Stimulated activated CD8-positive, alpha-beta memory T cell treated with anti-CD3 and anti-CD28 coated beads, Interleukin-7, amount 100 ng/mL, for 1 hour (primary cell): ENCODE results near the gene RABL6.
"Not testable (repeated sequence)": the region's sequence is repeated elsewhere in the genome, so short reads cannot be mapped to it uniquely, and the experiment has no call there.

ENCODE experiments used
- DNase-seq, 2 donors: peaks; one replicate each; pipeline ENCODE4 v3.0.0-alpha.2; 2020; ENCODE audit warnings: low read depth in 2 of 2

The RABL6 gene, protein sequence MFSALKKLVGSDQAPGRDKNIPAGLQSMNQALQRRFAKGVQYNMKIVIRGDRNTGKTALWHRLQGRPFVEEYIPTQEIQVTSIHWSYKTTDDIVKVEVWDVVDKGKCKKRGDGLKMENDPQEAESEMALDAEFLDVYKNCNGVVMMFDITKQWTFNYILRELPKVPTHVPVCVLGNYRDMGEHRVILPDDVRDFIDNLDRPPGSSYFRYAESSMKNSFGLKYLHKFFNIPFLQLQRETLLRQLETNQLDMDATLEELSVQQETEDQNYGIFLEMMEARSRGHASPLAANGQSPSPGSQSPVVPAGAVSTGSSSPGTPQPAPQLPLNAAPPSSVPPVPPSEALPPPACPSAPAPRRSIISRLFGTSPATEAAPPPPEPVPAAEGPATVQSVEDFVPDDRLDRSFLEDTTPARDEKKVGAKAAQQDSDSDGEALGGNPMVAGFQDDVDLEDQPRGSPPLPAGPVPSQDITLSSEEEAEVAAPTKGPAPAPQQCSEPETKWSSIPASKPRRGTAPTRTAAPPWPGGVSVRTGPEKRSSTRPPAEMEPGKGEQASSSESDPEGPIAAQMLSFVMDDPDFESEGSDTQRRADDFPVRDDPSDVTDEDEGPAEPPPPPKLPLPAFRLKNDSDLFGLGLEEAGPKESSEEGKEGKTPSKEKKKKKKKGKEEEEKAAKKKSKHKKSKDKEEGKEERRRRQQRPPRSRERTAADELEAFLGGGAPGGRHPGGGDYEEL

GRCh38 chr9:136807281-136808074 lies at the start of gene RABL6:
RABL6 (plus strand) TSS chr9:136807948; CDS start chr9:136808197, 249 bp downstream.
- DNase-seq: peak; percentile 64 to 68

GRCh38 chr9:136759001-136759400 lies 48.7 kb upstream of the RABL6 start:
- no peak for DNase-seq

DNA sequence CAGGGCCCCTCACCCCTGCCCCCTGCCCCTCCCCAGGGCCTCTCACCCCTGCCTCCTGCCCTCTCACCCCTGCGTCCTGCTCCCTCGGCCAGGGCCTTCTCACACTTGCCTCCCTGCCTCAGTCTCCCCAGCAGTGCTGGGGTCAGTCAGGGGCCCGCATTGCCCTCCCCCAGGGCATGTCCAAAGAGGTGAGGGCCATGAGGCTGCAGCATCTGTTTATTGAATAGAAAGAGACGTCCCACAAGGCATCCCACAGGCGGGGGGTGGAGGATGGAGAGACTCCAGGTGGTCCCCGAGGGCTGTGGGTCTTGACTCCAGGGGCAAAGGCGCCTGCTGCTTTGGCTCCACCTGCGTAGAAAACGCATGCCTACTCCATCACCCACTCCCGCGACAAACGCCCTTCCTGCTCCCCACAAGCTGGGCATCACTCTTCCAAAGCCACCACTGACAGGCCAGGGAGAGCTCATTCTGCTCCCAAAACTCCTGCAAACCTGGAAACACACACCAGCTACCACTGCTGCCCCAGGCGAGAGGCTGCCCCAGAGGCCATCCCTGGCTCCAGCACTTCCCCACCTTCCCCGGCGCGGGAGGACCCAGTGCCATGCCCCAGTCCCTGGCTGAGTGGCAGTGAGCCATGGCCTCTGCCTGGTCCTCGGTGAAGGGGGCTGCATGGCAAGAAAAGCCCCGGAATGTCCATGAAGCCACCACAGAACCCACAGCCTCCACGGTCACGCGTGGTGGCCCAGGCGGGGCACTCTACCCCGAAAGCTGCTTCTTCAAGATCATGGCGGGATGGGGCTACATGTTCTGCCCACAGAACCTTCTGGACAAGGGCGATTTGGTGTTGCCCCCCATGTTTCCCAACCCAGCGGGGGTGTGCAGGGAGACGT lies 48.1 kb upstream of the RABL6 start:
- no peak for DNase-seq

DNA sequence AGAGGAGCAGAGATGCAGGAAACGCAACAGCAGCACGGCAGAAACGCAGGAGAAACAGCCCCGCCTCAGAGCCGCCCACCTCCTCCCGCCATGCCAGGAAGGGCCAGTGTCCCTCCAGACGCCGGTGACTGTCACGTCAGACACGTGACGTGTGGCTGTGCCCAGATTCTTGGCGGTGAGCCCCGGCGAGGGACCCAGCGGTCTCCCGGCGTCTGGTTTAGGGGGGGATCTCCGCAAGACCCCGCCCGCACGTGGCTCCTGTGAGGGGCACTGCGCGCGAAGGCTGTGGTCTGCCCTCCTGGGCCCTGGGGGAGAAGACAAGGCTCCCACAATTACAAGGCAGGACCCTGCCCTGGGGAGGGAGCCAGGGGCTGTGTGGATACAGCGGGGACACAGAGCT lies 47.3 kb upstream of the RABL6 start:
- no peak for DNase-seq

DNA sequence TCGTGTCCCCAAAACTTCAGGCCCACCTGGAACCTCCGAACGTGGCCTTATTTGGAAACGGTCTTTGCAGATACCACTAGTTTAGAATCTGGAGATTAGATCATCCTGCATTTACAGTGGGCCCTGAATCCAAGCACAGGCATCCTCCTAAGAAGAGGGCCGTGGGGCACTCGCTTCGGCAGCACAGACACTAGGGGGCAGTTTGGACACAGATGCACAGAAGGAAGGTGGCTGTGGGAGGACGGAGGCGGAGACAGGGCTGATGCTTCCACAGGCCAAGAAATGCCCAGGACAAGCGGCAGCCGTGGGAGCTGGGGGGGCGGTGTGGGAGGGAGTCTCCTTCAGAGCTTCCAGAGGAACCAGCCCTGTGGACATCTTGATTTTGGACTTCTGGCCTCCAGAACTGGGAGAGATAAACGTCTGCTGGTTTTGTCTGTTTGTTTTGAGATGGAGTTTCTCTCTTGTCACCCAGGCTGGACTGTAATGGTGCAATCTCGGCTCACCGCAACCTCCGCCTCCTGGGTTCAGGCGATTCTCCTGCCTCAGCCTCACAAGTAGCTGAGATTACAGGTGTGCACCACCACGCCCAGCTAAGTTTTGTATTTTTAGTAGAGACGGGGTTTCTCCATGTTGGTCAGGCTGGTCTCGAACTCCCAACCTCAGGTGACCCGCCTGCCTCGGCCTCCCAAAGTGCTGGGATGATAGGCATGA lies 46.8 kb upstream of the RABL6 start:
- DNase-seq: not testable (repeated sequence)

DNA sequence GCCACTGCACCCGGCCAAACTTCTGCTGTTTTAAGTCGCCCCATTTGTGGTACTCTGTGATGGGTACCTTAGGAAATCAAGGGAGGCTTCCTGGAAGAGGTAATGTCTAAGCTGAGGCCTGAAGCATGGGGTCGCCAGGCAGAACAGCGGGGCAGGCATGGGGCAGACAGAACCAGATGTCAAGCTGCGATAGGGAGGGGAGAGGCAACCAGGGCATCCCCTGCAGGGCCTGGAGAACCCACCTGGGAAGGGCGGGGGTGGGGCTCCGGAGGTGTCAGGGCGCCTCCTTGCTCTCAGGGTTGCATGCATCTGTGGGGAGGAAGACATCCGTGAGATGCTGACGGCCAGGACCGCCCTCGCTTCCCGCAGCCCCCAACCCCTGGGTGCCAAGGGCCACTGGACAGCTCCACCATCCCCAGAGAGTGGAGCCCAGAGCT lies 46.2 kb upstream of the RABL6 start:
- no peak for DNase-seq

DNA sequence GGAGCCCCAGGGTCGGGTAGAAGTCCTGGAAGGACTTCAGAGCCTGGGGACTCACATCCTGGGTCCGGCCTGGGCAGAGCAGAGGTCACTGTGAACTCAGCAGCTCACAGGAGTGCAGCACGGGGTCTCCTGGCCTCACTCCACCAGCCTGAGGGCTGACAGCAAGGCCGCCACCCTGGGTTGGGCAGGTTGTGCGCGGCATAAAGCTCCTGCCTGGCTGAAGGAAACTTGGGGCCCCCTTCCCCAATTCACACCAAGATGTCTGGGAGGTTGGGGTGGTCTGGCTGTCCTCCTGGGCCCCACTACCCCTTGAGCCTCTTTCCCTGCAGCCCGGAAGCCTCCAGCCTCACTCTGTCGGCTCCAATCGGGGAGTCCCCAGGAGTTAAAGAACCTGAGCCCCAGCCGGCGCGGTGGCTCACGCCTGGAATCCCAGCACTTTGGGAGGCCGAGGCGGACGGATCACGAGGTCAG lies 45.5 kb upstream of the RABL6 start:
- no peak for DNase-seq

- DNase-seq: no peak
Observed at GRCh38 chr9:136762915-136763648, 44.7 kb upstream of the RABL6 start.

DNA sequence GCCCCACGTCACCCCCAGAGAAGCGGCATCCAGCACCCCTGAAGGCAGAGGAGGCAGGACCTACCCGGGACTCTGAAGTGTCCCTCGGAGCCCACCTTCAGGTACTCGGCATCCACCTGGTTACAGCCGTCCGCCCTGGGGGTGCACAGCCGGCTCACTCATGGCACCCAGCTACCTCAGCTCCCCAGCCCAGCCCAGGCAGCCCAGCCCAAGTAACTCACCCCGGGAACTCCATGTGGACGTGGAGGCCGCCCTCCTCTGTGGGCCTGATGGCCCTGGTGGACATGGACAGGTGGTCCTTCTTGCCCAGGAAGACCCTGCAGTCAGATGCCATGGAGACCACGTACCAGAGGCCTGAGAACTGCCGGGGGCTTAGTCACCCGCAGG lies 44.1 kb upstream of the RABL6 start:
- DNase-seq: no peak

DNA sequence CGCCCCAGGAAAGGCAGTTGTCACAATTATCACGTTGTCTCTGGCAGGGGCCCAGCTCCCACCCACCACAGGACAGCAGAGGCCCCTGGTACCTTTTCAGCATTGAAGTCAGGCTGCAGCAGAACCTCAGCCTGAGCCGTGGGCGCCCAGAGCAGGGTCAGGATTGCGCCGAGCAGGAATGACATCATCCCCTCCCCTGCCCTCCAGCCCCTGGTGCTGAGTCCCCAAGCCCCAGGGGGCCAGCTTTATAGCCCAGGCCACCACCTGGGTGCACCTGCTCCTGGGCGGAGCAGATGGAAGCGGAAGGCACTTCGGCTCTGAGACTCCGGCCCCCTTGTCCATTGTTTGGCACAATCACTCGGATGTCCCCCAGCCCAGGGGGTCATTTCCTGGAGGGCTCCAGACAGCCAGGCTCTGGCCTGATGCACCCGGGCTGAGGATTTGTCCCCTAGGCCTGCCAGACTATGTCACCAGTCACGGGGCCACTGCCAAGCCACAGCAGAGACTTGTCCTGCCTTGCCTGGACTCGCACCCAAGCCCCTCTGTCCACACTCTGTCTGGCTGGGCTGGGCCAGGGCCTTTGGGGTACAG lies 43.4 kb upstream of the RABL6 start, which contains the start of gene LCN15:
Gene LCN15, minus strand, starts transcription at position 218 of the 591 bp plus-strand sequence. Its CDS starts 30 bp downstream, at position 188.
- no peak for DNase-seq

DNA sequence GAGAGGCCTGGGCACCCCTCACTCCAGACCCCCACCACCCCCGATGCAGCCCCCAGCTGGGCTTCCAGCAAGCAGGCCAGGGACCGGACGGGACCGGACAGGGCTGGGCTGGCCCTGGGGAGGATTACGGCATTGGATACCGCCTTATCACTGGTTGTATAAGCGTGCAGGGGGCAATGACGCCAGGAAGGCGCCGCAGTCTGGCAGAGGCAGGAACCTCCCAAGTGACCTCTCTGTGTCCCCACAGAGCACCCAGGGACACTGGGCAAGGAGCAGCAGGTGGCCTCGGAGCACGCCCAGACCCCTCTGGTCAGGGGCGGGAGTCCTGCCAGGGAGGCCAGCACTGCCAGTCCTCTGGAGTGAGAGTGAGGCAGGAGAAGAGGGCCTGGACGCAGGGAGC lies 42.7 kb upstream of the RABL6 start:
- DNase-seq: no peak

DNA sequence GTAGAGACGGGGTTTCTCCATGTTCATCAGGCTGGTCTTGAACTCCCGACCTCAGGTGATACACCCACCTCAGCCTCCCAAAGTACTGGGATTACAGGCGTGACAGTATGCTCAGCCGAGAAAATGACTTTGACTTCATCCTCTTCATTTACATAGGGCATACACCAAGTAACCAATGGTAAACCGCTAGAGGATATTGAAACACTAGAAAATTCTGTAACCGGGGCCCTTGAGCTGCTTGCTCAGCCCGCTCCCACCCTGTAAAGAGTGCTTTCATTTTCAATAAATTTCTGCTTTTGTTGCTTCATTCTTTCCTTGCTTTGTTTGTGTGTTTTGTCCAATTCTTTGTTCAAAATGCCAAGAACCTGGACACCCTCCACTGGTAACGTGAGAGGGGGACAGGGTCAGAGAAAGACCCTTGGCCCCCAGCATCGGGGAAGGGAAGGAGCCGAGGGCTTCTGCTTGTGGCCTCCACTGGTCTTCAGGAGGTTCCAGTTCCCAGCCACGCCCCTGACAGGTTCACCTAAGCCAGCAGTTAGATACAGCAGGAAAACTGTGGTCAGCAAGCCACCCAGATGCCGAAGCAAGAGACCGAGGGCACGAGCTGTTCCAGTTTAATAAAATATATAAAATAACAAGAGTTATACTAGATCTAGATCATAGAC lies 41.9 kb upstream of the RABL6 start:
- not testable (repeated sequence) for DNase-seq

GRCh38 chr9:136766410-136767120 lies 41.2 kb upstream of the RABL6 start:
- not testable (repeated sequence) for DNase-seq

- no peak for DNase-seq
Observed at GRCh38 chr9:136769710-136770191, 38.0 kb upstream of the RABL6 start.

DNA sequence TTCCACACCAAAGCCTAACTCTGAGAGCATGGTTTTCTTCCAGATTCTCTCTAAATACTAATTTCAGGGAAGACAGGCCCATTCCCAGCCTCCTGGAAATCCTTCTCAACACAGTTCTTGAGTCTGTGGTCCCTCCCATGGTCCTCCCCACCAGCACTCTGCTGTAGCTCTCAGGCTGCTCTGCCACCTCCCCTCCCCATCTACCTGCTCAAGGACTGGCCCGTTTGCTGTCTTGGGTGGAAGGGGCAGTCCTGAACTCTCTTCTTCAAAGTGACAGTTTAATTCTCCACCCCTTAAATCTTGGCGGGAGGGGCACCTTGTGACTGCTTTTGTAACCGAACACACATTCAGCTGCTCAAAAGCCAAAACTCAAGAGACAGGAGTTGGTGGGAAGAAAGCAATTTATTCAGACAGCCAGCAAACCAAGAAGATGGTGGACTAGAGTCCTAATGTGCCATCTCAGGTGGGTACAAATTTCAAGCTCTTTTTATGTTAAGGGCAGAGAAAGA lies 35.8 kb upstream of the RABL6 start:
- DNase-seq: no peak

DNA sequence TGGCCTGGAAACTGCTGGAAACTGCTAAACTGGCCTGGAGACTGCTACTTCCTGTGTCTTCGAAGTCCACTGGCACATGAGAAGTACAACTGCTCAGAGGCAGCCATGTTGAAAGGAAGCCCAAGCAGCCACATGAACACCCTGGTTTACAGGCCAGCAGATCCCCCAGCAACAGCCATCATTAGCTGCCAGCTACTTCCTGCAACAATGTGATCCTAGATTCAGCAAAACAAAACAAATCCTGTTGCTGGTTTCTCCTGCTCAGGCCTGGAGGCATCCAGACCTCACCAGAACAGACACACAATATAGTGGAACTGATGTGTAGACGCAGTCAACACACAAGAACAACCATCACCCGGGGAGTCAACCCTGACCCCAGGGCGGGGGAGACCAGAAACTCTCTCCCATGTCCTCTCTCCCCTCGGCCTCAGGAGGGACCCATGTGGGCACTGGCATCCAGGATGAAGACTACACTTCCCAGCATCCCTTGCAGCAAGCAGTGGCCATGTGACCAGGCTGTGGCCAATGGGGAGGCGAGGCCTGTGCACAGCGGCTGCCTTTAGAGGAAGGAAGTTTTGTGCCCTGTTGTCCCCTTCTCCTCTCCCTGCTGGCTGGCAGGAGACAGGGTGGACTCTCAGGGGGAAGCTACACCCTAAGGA lies 34.2 kb upstream of the RABL6 start:
- no peak for DNase-seq

DNA sequence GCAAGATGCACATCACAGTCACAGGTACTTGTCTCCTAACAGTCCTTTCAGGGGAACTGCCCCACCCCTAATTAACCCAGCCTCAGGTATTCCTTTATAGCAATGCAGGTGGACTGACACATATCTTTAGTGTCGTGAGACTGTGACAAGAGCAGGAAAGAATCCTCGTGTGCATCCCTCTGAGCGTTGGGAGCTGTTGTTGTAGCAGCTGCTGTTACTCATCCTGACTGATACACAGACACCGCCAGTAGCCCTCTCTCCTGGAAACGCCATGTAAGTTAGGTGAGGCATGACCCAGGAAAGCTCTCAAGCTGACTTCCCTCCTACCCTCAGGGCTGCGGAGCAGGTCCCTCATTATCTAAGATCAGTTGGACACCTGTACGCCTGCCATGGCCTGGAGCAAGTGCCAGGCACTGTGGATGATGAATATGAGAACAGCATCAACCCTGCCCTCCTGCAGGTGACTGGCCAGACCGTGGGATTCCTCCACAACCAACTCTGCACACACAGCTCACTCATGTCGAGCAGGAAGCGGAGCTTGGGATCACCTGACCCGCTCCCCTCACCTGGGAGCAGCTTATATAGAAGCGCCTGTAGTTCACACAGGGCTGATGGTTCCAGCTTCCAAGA lies 33.2 kb upstream of the RABL6 start:
- DNase-seq: no peak
